ENCODE results near the gene DIRAS3.
"Not testable (repeated sequence)": the region's sequence is repeated elsewhere in the genome, so short reads cannot be mapped to it uniquely, and the experiment has no call there.

Gene DIRAS3

DNA sequence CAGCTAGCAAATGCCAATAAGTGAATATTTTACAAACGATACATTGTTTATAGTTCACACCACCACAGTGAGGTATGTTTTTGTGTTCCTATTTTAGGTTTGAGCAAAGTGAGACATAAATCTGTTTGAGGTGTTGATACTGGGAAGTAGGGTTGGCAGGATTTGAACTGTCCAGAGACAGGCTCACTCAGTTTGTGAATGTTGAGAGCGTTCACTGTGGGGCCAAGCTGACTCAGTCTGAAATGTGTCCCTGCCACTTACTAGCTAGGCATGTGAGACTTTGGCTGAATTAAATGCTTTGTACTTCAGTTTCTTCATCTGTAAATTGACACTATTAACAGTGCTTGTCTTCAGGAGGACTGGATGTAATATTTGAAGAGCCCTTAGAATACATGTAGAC, 35.1 kb downstream of the DIRAS3 start:
- no peak for TF ChIP-seq POLR2AphosphoS5 (IDR thresholded peaks at IDR 0.05; ENCODE audit: borderline replicate concordance, low read depth, low read length)
- TF ChIP-seq FOXP2 (optimal IDR thresholded peaks at IDR 0.05; ENCODE audit: control extremely low read depth, extremely low read length, insufficient read depth) = no peak
- TF ChIP-seq EZH2 (IDR thresholded peaks at IDR 0.05) = no peak
- Histone ChIP-seq H3K9ac (ENCODE audit: insufficient read length) (no peak overlapping the region), H3K27ac (no peak overlapping the region), H3K4me3 (no peak overlapping the region), H3K36me3 (ENCODE audit: insufficient read depth, low read length) (no peaks in the 10 kb centered on the region), H3K9me3 (ENCODE audit: low read depth, low read length) (no peaks in the 10 kb centered on the region)
- DNase-seq (ENCODE audit: low read depth, low spot score) = no peak

- Histone ChIP-seq H3K36me3 (ENCODE audit: insufficient read depth, low read length) (no peaks in the 10 kb centered on the region), H3K9ac (ENCODE audit: insufficient read length) (no peak overlapping the region), H3K4me3 (no peak overlapping the region), H3K27ac (no peak overlapping the region), H3K9me3 (ENCODE audit: low read depth, low read length) (no peaks in the 10 kb centered on the region)
- no peak for DNase-seq (ENCODE audit: low read depth, low spot score)
- TF ChIP-seq POLR2AphosphoS5 (IDR thresholded peaks at IDR 0.05; ENCODE audit: borderline replicate concordance, low read depth, low read length) (no peak), EZH2 (IDR thresholded peaks at IDR 0.05) (no peak), FOXP2 (optimal IDR thresholded peaks at IDR 0.05; ENCODE audit: control extremely low read depth, extremely low read length, insufficient read depth) (no peak)
These were observed 37.1 kb downstream of the DIRAS3 start for GRCh38 chr1:68013351-68013750.

DNA sequence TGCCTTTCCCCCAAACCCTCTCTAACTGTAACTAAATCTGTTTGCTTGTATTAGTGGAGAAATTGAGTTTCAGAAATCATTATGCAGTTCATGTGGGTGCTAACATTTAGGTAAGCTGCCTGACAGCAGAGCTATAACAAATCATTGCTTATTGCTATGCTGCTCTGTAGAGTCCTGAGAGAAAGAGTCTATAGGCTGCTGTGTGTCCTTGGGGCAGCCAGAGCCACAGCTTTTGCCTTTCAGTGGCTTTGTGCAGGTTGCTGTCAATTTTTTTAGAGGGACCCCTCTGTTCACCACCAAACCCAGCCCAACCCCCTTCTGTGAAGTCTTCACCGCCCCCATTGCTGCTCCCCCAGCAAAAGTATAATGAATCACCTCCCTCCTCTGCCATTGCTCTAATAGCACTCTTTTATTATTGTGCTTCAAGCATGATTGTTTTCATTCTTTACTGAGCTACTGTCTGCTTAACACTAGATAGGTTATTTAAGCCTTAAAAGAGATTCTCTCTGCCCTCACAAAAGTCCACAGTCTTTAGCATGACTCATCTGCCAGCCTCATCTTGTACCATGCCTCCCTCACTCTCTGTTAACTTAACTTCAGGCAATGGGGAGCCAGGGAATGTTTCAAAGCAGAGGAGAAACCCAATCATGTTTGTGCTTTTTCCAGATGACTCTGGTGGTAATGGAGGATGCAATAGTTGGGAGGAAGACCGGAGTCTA, 38.6 kb downstream of the DIRAS3 start:
- Histone ChIP-seq H3K36me3 (ENCODE audit: insufficient read depth, low read length) (no peaks in the 10 kb centered on the region), H3K4me3 (no peak overlapping the region), H3K9ac (ENCODE audit: insufficient read length) (no peak overlapping the region), H3K9me3 (ENCODE audit: low read depth, low read length) (no peaks in the 10 kb centered on the region), H3K27ac (no peak overlapping the region)
- DNase-seq (ENCODE audit: low read depth, low spot score) = no peak
- TF ChIP-seq FOXP2 (optimal IDR thresholded peaks at IDR 0.05; ENCODE audit: control extremely low read depth, extremely low read length, insufficient read depth) (no peak), POLR2AphosphoS5 (IDR thresholded peaks at IDR 0.05; ENCODE audit: borderline replicate concordance, low read depth, low read length) (no peak), EZH2 (IDR thresholded peaks at IDR 0.05) (no peak)

- TF ChIP-seq POLR2AphosphoS5 (IDR thresholded peaks at IDR 0.05; ENCODE audit: borderline replicate concordance, low read depth, low read length) (no peak), EZH2 (IDR thresholded peaks at IDR 0.05) (no peak), FOXP2 (optimal IDR thresholded peaks at IDR 0.05; ENCODE audit: control extremely low read depth, extremely low read length, insufficient read depth) (no peak)
- H3K36me3 ChIP-seq (ENCODE audit: insufficient read depth, low read length) = no peaks in the 10 kb centered on the region
- no peak overlapping the region for H3K9ac ChIP-seq (ENCODE audit: insufficient read length)
- H3K4me3 ChIP-seq = no peak overlapping the region
- DNase-seq (ENCODE audit: low read depth, low spot score) = no peak
- no peaks in the 10 kb centered on the region for H3K9me3 ChIP-seq (ENCODE audit: low read depth, low read length)
- no peak overlapping the region for H3K27ac ChIP-seq
These were observed 39.9 kb downstream of the DIRAS3 start for GRCh38 chr1:68010543-68010942.

DNA sequence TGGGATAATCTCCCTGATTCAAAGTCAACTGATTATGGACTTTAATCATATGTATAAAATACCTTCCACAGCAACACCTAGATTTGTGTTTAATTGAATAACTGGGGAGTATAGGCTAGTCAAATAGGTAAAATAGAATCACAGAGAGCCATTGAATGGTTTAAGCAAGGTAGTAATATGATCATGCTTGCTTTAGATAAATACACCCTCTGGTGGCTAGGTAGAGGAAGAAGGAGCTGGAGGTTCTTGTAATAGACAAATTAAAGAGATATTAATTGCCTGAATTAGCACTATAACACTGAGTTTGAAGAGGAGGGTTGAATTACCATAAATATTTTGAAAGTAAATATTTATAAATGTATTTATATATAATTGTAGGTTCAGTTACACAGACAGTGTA, 40.3 kb downstream of the DIRAS3 start:
- TF ChIP-seq EZH2 (IDR thresholded peaks at IDR 0.05) (no peak), FOXP2 (optimal IDR thresholded peaks at IDR 0.05; ENCODE audit: control extremely low read depth, extremely low read length, insufficient read depth) (no peak), POLR2AphosphoS5 (IDR thresholded peaks at IDR 0.05; ENCODE audit: borderline replicate concordance, low read depth, low read length) (no peak)
- no peaks in the 10 kb centered on the region for H3K9me3 ChIP-seq (ENCODE audit: low read depth, low read length)
- no peaks in the 10 kb centered on the region for H3K36me3 ChIP-seq (ENCODE audit: insufficient read depth, low read length)
- no peak overlapping the region for H3K4me3 ChIP-seq
- DNase-seq (ENCODE audit: low read depth, low spot score) = no peak
- H3K9ac ChIP-seq (ENCODE audit: insufficient read length) = no peak overlapping the region
- no peak overlapping the region for H3K27ac ChIP-seq

DNA sequence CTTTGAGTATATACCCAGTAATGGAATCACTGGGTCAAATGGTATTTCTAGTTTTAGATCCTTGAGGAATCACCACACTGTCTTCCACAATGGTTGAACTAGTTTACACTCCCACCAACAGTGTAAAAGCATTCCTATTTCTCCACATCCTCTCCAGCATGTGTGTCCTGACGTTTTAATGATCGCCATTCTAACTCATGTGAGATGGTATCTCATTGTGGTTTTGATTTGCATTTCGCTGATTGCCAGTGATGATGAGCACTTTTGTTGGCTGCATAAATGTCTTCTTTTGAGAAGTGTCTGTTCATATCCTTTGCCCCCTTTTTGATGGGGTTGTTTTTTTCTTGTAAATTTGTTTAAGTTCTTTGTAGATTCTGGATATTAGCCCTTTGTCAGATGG, 46.8 kb downstream of the DIRAS3 start:
- H3K9ac ChIP-seq (ENCODE audit: insufficient read length); H3K36me3 ChIP-seq (ENCODE audit: insufficient read depth, low read length); DNase-seq (ENCODE audit: low read depth, low spot score); H3K9me3 ChIP-seq (ENCODE audit: low read depth, low read length); H3K4me3 ChIP-seq; H3K27ac ChIP-seq: not testable (repeated sequence)

DNA sequence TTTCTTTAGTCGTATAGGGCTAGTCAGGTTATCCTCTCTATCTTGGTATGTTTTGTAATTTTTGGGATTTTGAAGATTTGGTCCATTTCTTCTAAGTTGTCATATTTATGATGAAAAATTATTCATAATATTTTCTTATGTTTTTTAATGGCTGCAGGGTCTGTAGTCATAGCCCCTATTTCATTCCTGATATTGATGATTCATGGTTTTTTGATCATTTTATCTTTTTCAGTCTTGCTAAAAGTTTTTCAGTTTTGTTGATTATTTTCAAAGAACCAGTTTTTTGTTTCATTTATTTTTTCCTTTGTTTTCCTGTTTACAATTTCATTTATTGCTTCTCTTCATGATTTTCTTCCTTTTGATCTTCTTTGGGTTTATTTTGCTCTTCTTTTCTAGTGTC, 50.2 kb downstream of the DIRAS3 start:
- Histone ChIP-seq H3K9ac (ENCODE audit: insufficient read length) (no peak overlapping the region), H3K9me3 (ENCODE audit: low read depth, low read length) (no peaks in the 10 kb centered on the region), H3K27ac (no peak overlapping the region), H3K4me3 (no peak overlapping the region), H3K36me3 (ENCODE audit: insufficient read depth, low read length) (no peaks in the 10 kb centered on the region)
- TF ChIP-seq FOXP2 (optimal IDR thresholded peaks at IDR 0.05; ENCODE audit: control extremely low read depth, extremely low read length, insufficient read depth) = no peak
- no peak for TF ChIP-seq POLR2AphosphoS5 (IDR thresholded peaks at IDR 0.05; ENCODE audit: borderline replicate concordance, low read depth, low read length)
- TF ChIP-seq EZH2 (IDR thresholded peaks at IDR 0.05) = no peak
- DNase-seq (ENCODE audit: low read depth, low spot score) = no peak

DNA sequence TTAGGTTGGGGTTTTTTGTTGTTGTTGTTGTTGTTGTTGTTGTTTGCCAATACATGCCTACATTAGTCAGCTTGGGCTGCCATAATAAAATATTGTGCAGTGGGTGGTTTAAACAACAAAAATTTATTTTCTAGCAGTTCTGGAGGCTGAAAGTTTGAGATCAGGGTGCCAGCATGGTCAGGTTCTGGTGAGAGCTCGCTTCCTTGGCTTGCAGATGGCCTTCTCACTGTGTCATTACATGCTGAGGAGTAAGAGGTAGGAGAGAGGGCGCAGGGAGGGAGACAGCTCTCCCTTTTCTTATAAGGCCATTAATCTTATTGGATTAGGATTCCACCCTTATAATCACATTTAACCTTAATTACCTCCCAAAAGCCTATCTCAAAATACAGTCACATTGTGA, 52.7 kb downstream of the DIRAS3 start:
- no peak for TF ChIP-seq EZH2 (IDR thresholded peaks at IDR 0.05)
- no peak for TF ChIP-seq FOXP2 (optimal IDR thresholded peaks at IDR 0.05; ENCODE audit: control extremely low read depth, extremely low read length, insufficient read depth)
- no peak for TF ChIP-seq POLR2AphosphoS5 (IDR thresholded peaks at IDR 0.05; ENCODE audit: borderline replicate concordance, low read depth, low read length)
- Histone ChIP-seq H3K4me3 (no peak overlapping the region), H3K9me3 (ENCODE audit: low read depth, low read length) (no peaks in the 10 kb centered on the region), H3K27ac (no peak overlapping the region), H3K36me3 (ENCODE audit: insufficient read depth, low read length) (no peaks in the 10 kb centered on the region), H3K9ac (ENCODE audit: insufficient read length) (no peak overlapping the region)
- no peak for DNase-seq (ENCODE audit: low read depth, low spot score)

Measured in SK-N-MC (cell line).